ENCODE measurements around the gene KCND3. TPM values are rescaled to one million over a fixed set of nuclear protein-coding genes. Genes with fewer than 3 reads are reported as not detected.

The KCND3 gene
- total and polyA plus RNA-seq, 2 of the 4 experiments (the other 2 are of a cell fraction): under 0.01 to 0.03 TPM

GRCh38 chr1:111735858-111736544 is 253.5 kb downstream of the KCND3 start:
- POLR2A ChIA-PET (ENCODE audit: unreplicated experiment): interaction anchor here (0.6 kb wide), 1 partner anchor 126 kb away, joined by 4 read pairs; no protein-coding TSS in a partner anchor
- peak overlapping the region in 1 of 2 experiments; percentile 31; a peak in 1 of 4 replicates for H4K8ac ChIP-seq (ENCODE audit: low read depth in 2 of 2, low read length in 2 of 2)
- dilution Hi-C loops (cut with HindIII; ENCODE audit: low sequenced_read_pairs, unreplicated experiment) (no loop called here), in situ Hi-C loops (cut with MboI; ENCODE audit: low sequenced_read_pairs) (no loop called here), intact Hi-C loops (cut with micrococcal nuclease) (no loop called here)
- peak overlapping the region; percentile 92 for H2AK5ac ChIP-seq (ENCODE audit: low read depth, low read length)
- H3K4me1 ChIP-seq (ENCODE audit: control insufficient read depth, insufficient read depth, low read length): peaks cover 35% of the 10 kb centered on the region
- peak overlapping the region; percentile 45 for H3K4ac ChIP-seq (ENCODE audit: low read depth, low read length)
- H2BK120ac ChIP-seq (ENCODE audit: low read depth, low read length): peak overlapping the region; percentile 67
- BruUV-seq (replicated peaks): no TSS peak
- peak overlapping the region; percentile 12 for H2BK5ac ChIP-seq (ENCODE audit: low read depth, low read length, poor library complexity, severe bottlenecking)
- peak overlapping the region; percentile 74 for H3K14ac ChIP-seq (replicated peaks; ENCODE audit: low read depth, low read length)
- no peak overlapping the region for H3K4me3 ChIP-seq (ENCODE audit: insufficient read depth, low read depth, low read length)
- H2BK15ac ChIP-seq (ENCODE audit: low read depth, low read length): peak overlapping the region; percentile 9; the same call in 1 of the 3 replicates
- H4K5ac ChIP-seq (ENCODE audit: low read depth, low read length): peak overlapping the region; percentile 6; the same call in 1 of the 2 replicates
- H3K56ac ChIP-seq (ENCODE audit: extremely low read depth, insufficient read depth, low read length): no peak overlapping the region
- ATAC-seq (ENCODE audit: low read depth) (no peak), DNase-seq (peak; percentile 47)
- H3K23ac ChIP-seq (ENCODE audit: low read depth, low read length): peak overlapping the region; percentile 72
- TF ChIP-seq NFE2L2 (IDR thresholded peaks at IDR 0.05; ENCODE audit: low read depth, low read length): no peak
- no peak for TF ChIP-seq CEBPB (IDR thresholded peaks at IDR 0.05; ENCODE audit: low read depth, low read length)
- no peak for TF ChIP-seq RFX5 (IDR thresholded peaks at IDR 0.05; ENCODE audit: low read depth, low read length)
- TF ChIP-seq RCOR1 (IDR thresholded peaks at IDR 0.05; ENCODE audit: insufficient replicate concordance, low read length): no peak
- TF ChIP-seq CTCF (conservative IDR thresholded peaks at IDR 0.05; ENCODE audit: low read depth, low read length): no peak
- no peak for TF ChIP-seq BHLHE40 (IDR thresholded peaks at IDR 0.05; ENCODE audit: low read depth, low read length)
- no peak for TF ChIP-seq RAD21 (IDR thresholded peaks at IDR 0.05; ENCODE audit: low read length)
- TF ChIP-seq MAZ (IDR thresholded peaks at IDR 0.05; ENCODE audit: borderline replicate concordance, low read depth, low read length): no peak
- no peak for TF ChIP-seq ELK1 (IDR thresholded peaks at IDR 0.05; ENCODE audit: borderline replicate concordance, low read depth, low read length)
- no peak for TF ChIP-seq POLR2A (IDR thresholded peaks at IDR 0.05; ENCODE audit: low read depth, low read length)
- TF ChIP-seq MAFK (IDR thresholded peaks at IDR 0.05; ENCODE audit: low read depth, low read length): no peak
- TF ChIP-seq CHD1 (IDR thresholded peaks at IDR 0.05; ENCODE audit: low read depth, low read length): no peak
- TF ChIP-seq MXI1 (IDR thresholded peaks at IDR 0.05; ENCODE audit: borderline replicate concordance, low read depth, low read length): no peak
- no peak for TF ChIP-seq SMC3 (IDR thresholded peaks at IDR 0.05; ENCODE audit: low read depth, low read length)
- TF ChIP-seq FOS (IDR thresholded peaks at IDR 0.05; ENCODE audit: low read depth, low read length): no peak
- H3K18ac ChIP-seq (ENCODE audit: low read depth, low read length): no peak overlapping the region
- H4K20me1 ChIP-seq (ENCODE audit: insufficient read depth, low read length): peaks cover 3% of the 10 kb centered on the region; the same call in 1 of the 2 replicates
- no peaks in the 10 kb centered on the region for H3K9me3 ChIP-seq (ENCODE audit: control insufficient read depth, insufficient read depth, low read length)
- peak overlapping the region; percentile 14; the same call in 1 of the 2 replicates for H3K4me2 ChIP-seq (ENCODE audit: low read depth, low read length)
- H3K9ac ChIP-seq (ENCODE audit: low read depth, low read length): no peak overlapping the region
- H3K27ac ChIP-seq (ENCODE audit: insufficient read depth, low read length): peak overlapping the region; percentile 22; the same call in 1 of the 2 replicates
- H4K91ac ChIP-seq (ENCODE audit: insufficient read depth, low read depth, low read length): peak overlapping the region; percentile 19; the same call in 1 of the 2 replicates
- H2BK20ac ChIP-seq (ENCODE audit: low read depth, low read length): peak overlapping the region; percentile 27
- peaks cover 18 to 71% of the 10 kb centered on the region in 2 experiments; a peak in 2 of 4 replicates for H3K79me1 ChIP-seq (ENCODE audit: low read depth in 1 of 2, low read length in 2 of 2)
- H2AK9ac ChIP-seq (replicated peaks; ENCODE audit: low read depth, low read length, poor library complexity): peak overlapping the region; percentile 22
- 60% methylated on average over 2 of the region's 8 CpGs; no CpG with 5 or more reads in 1 of the 2 experiments for WGBS, 2 experiments (ENCODE audit: extremely low coverage in 2 of 2, insufficient read length in 1 of 2)
- H2AFZ ChIP-seq (replicated peaks; ENCODE audit: low read length, poor library complexity): peak overlapping the region; percentile 38
- no peaks in the 10 kb centered on the region for H3K27me3 ChIP-seq (ENCODE audit: control insufficient read depth, insufficient read depth, low read length)
- CTCF ChIA-PET: interaction anchor here (0.5 to 1.5 kb wide), 3 partner anchors 12 to 60 kb away, joined by 3 to 6 read pairs (median 4); no protein-coding TSS in a partner anchor
- H3K36me3 ChIP-seq (ENCODE audit: control insufficient read depth, insufficient read depth, low read length): no peaks in the 10 kb centered on the region
- peaks cover 34% of the 10 kb centered on the region for H3K9me1 ChIP-seq (ENCODE audit: insufficient read depth, low read length)

Data from IMR-90 (cell line).